Upper lobe of right lung (tissue), 1 donor: ENCODE results near the gene AMER3. TPM values are rescaled to one million over a fixed set of nuclear protein-coding genes. Genes with fewer than 3 reads are reported as not detected.

Experiments
- ATAC-seq: fragments of 200-7000 bp; cut with Tn5 transposase; one replicate; pipeline ENCODE4 v1.9.1; 2020; ENCODE audit warnings: mild to moderate bottlenecking, moderate library complexity
- DNase-seq: peaks from one replicate; pipeline ENCODE4 v3.0.0-alpha.2; 2020
- H3K27ac ChIP-seq: fragments of 200-600 bp; one replicate; pipeline ENCODE4 v1.8.0; 2022
- H3K27me3 ChIP-seq: fragments of 200-600 bp; one replicate; pipeline ENCODE4 v1.8.0; 2022; ENCODE audit warnings: mild to moderate bottlenecking
- H3K36me3 ChIP-seq: fragments of 200-600 bp; one replicate; pipeline ENCODE4 v1.8.0; 2022
- H3K4me1 ChIP-seq: fragments of 200-600 bp; one replicate; pipeline ENCODE4 v1.8.0; 2022
- H3K4me3 ChIP-seq: fragments of 200-600 bp; one replicate; pipeline ENCODE4 v1.8.0; 2022; ENCODE audit warnings: mild to moderate bottlenecking
- H3K9me3 ChIP-seq: fragments of 200-600 bp; one replicate; pipeline ENCODE4 v1.8.0; 2022
- CTCF ChIP-seq: fragments of 200-600 bp; IDR thresholded peaks from one replicate; pipeline ENCODE4 v1.8.0; 2022; ENCODE audit warnings: antibody characterized with exemption
- intact Hi-C: fragments of 100-400 bp; cut with DNase I; formaldehyde crosslinking; loops from one replicate; pipeline ENCODE4 v1.11.0; 2022
- total RNA-seq: library from RNA; stranded (reverse); fragmentation: NEBNext Ultra II Directional; extraction: Animal tissue kit (Norgen Biotek cat#: 25700); gene quantifications from one replicate; pipeline ENCODE4 v1.2.1, GENCODE V29; 2021
- donor health status: DM: no; HTN: yes; CAD: no; lungs with severe emphysema.

Gene AMER3
- total RNA-seq, 1 donor from 2014 or later, result not detected

- H3K9me3 ChIP-seq, result no peaks in the 10 kb centered on the region
- no peaks in the 10 kb centered on the region for H3K27me3 ChIP-seq
- DNase-seq, result no peak
- H3K36me3 ChIP-seq, result no peaks in the 10 kb centered on the region
- ATAC-seq, result no peak
- no peak overlapping the region for H3K27ac ChIP-seq
- no peak for TF ChIP-seq CTCF
- intact Hi-C loops, result no loop called here
- no peak overlapping the region for H3K4me3 ChIP-seq
- no peaks in the 10 kb centered on the region for H3K4me1 ChIP-seq
These were observed 21.2 kb downstream of the AMER3 start for GRCh38 chr2:130776550-130776949.

- no peak overlapping the region for H3K4me3 ChIP-seq
- intact Hi-C loops, result no loop called here
- no peak for TF ChIP-seq CTCF
- H3K9me3 ChIP-seq, result no peaks in the 10 kb centered on the region
- no peak for ATAC-seq
- H3K36me3 ChIP-seq, result no peaks in the 10 kb centered on the region
- no peaks in the 10 kb centered on the region for H3K4me1 ChIP-seq
- DNase-seq, result no peak
- H3K27me3 ChIP-seq, result no peaks in the 10 kb centered on the region
- no peak overlapping the region for H3K27ac ChIP-seq
These were observed 23.4 kb downstream of the AMER3 start for GRCh38 chr2:130778781-130779180.

GRCh38 chr2:130785466-130786055 lies 30.2 kb downstream of the AMER3 start:
- no peak for DNase-seq
- Histone ChIP-seq H3K27me3 (no peaks in the 10 kb centered on the region), H3K36me3 (no peaks in the 10 kb centered on the region), H3K4me1 (no peaks in the 10 kb centered on the region), H3K4me3 (no peak overlapping the region), H3K9me3 (no peaks in the 10 kb centered on the region), H3K27ac (no peak overlapping the region)
- intact Hi-C loops, result no loop called here
- no peak for TF ChIP-seq CTCF
- no peak for ATAC-seq

GRCh38 chr2:130786076-130786475 lies 30.7 kb downstream of the AMER3 start:
- no peaks in the 10 kb centered on the region for H3K9me3 ChIP-seq
- no peaks in the 10 kb centered on the region for H3K27me3 ChIP-seq
- no peak overlapping the region for H3K27ac ChIP-seq
- ATAC-seq (no peak), DNase-seq (no peak)
- TF ChIP-seq CTCF, result no peak
- H3K36me3 ChIP-seq, result no peaks in the 10 kb centered on the region
- intact Hi-C loops, result no loop called here
- H3K4me3 ChIP-seq, result no peak overlapping the region
- H3K4me1 ChIP-seq, result no peaks in the 10 kb centered on the region

- Histone ChIP-seq H3K4me1 (no peaks in the 10 kb centered on the region), H3K9me3 (no peaks in the 10 kb centered on the region), H3K4me3 (no peak overlapping the region), H3K27ac (no peak overlapping the region), H3K27me3 (peaks cover under 1% of the 10 kb centered on the region), H3K36me3 (no peaks in the 10 kb centered on the region)
- no peak for TF ChIP-seq CTCF
- DNase-seq (no peak), ATAC-seq (no peak)
- intact Hi-C loops, result no loop called here
These were observed 32.5 kb downstream of the AMER3 start for GRCh38 chr2:130787841-130788240.

- peaks cover 5% of the 10 kb centered on the region for H3K27me3 ChIP-seq
- intact Hi-C loops, result no loop called here
- H3K4me1 ChIP-seq, result no peaks in the 10 kb centered on the region
- H3K4me3 ChIP-seq, result no peak overlapping the region
- H3K27ac ChIP-seq, result no peak overlapping the region
- TF ChIP-seq CTCF, result no peak
- ATAC-seq, result no peak
- H3K36me3 ChIP-seq, result no peaks in the 10 kb centered on the region
- no peak for DNase-seq
- H3K9me3 ChIP-seq, result no peaks in the 10 kb centered on the region
These were observed 35.0 kb downstream of the AMER3 start for GRCh38 chr2:130790312-130790711.
